Esophagus squamous epithelium (tissue), 4 donors: ENCODE data around the gene RSF1.

Source experiments
- POLR2A ChIP-seq, 4 donors: fragments of 450-650 bp; IDR thresholded peaks; one replicate each; pipeline ENCODE4 v1.6.1; 2017; ENCODE audit warnings: antibody characterized with exemption in 4 of 4, mild to moderate bottlenecking in 4 of 4, moderate library complexity in 3 of 4
- TF ChIP-seq, protein P1 (sequence below), 6 experiments: fragments of 450-650 bp in 4 of 6; fragments of 200-600 bp in 2 of 6; sonication (generic) in 2 of 6; IDR thresholded peaks; one replicate each; pipeline ENCODE4 v1.5.1; 2016 to 2019; ENCODE audit warnings: antibody characterized with exemption in 6 of 6, mild to moderate bottlenecking in 4 of 6, moderate library complexity in 4 of 6

DNA sequence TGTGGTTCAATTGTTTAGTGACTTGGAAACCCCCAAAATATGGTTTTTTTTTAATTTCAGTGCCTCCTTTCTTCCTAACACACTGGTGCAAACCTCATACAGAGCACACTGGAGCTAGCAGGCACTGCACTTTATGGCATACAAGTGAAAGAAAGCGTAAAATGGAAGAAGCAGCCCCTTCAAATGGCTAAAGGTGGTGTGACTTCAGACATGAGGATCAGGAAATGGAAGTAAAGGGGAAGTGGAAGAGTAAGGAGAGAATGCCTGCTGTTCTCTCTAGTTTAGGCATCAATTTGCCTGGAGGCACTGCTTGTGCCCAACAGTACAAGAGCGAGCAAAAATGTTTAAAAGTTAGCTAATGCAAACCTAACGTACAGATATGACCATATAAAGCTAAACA lies 5.7 kb downstream of the RSF1 start:
- TF ChIP-seq, protein P1, sequence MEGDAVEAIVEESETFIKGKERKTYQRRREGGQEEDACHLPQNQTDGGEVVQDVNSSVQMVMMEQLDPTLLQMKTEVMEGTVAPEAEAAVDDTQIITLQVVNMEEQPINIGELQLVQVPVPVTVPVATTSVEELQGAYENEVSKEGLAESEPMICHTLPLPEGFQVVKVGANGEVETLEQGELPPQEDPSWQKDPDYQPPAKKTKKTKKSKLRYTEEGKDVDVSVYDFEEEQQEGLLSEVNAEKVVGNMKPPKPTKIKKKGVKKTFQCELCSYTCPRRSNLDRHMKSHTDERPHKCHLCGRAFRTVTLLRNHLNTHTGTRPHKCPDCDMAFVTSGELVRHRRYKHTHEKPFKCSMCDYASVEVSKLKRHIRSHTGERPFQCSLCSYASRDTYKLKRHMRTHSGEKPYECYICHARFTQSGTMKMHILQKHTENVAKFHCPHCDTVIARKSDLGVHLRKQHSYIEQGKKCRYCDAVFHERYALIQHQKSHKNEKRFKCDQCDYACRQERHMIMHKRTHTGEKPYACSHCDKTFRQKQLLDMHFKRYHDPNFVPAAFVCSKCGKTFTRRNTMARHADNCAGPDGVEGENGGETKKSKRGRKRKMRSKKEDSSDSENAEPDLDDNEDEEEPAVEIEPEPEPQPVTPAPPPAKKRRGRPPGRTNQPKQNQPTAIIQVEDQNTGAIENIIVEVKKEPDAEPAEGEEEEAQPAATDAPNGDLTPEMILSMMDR (IDR thresholded peaks at IDR 0.05): no peak
- no peak for TF ChIP-seq POLR2A (IDR thresholded peaks at IDR 0.05)
